NCI-H2081 treated with DMSO at 0.1 percent for 48 hours (cell line): ENCODE data around the gene RAP2A.

Experiments used
- DNase-seq: peaks from one replicate; lab custom pipeline; 2025; lab: John Stamatoyannopoulos, UW

The RAP2A gene

DNA sequence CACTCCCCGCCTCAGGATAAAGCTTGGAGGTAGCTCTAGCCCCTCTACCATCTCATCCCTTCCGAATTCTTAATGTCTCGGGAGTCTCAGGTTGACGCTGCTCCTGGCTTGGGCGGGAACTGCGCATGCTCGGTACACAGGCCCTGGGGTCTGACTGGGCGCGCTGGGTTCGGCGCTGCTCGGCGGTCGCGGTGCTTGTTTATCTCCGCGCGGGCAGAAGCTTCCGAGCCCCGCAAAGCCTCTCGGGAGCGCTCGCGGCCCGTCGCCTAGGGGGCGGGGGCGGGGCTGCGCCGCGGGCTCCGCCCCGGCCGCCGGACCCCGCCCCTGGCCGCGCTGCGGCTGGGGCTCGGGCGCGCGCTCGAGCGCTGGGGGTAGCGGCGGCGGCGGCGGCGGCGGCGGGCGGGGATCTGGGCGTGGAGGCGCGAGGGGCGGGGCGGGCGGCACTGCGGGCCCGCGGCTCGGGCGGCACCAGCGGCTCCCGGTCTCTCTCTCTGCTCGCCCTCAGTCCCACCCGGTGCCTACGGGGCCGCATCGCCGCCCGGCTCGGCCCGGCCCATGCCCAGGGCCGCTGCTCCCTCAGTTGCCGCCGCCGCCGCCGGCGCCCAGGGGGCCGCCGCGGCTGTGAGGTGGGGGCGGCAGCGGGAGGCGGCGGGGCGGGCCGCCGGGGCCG is at the start of gene RAP2A:
TSS of gene RAP2A (plus strand) at position 443 of the 670 bp plus-strand sequence. CDS start 302 bp downstream, outside the sequence.
- DNase-seq, result peak; percentile 35

DNA sequence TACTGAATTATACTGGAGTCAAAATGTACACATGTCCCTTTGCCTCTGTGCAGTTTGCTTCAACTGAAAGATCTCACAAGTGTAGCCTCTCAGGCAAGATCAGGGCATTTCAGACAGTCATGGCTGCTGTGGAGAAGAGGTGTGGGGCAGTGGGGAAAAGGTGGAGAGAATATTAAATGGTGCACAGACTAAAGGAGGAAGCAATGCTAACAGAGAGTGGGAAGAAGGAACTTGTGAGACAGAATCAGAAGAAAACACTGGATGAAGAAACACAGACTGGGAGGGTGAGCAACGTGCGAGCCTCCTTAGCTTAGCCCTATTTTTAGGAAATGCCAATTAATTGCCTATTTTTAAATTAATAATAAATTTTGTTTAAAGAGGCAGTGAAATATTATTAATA is 49.6 kb upstream of the RAP2A start:
- DNase-seq, result no peak

DNA sequence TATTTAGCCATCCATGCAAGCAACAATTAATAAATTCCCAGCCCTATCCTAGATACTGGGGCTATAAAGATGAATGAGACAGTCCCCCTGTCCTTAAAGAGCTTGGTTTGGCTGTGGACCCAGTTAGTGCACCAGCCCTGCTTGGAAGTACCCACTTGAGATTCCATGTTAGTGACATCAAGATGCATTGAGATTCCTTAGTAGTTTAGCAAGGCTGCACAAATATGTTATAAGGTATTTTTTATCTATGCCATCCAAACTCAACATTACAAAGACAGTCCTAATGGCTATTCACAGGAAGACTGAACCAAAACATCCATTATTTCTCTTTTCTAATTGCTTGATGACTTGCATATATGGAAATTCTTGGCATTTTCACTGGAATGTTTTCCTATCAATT is 48.8 kb upstream of the RAP2A start:
- DNase-seq, result no peak

DNA sequence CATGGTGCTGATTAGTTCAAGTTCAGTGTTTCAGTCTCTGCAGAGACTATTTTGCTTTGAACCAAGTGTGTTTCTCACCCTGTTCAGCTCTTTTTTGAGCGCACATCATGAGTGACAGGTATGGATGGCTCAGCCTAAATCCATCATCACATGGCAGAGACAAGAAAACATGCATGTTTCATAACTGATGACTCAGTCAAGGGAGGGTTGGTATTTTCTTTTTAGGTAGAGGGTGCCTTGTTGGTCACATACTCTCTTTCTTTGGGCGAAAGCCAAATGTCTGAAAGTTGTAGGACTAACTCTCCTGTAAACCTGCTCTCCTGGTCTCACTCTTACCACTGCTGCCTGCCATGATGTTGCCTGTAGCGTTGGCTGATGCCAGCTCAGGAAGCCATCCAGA is 48.1 kb upstream of the RAP2A start:
- DNase-seq, result no peak

DNA sequence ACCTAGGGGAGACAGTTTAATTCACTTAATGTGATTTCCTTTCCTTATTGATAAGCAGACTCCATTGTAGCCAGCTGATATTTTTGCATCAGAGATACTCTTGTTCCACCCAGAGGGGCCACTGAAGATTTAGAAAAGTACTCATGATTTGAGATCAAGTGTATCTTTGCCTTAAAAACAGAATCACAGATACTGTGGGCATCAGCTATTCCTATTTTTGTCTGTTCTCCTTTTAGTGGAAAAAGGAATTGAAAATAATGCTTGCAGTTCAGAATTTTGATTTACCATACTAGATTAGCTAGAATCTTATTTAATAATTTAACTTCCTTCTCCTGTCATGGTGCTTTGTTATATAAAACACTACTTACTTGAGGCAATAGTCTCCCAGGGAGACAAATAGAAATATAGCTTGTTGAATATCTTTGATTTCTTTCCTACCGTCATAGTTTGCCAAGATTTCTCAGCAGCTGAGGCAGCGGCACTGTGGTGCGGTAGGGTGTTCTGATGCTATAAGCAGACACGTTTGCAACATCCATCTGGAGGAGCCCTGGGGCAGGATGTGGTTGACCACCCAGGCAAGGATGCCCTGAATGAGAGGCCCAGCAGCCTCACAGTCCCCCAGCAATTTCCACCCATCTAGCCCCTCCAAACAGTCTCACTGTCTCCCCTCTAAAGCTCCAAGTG is 47.0 kb upstream of the RAP2A start:
- DNase-seq, result no peak

DNA sequence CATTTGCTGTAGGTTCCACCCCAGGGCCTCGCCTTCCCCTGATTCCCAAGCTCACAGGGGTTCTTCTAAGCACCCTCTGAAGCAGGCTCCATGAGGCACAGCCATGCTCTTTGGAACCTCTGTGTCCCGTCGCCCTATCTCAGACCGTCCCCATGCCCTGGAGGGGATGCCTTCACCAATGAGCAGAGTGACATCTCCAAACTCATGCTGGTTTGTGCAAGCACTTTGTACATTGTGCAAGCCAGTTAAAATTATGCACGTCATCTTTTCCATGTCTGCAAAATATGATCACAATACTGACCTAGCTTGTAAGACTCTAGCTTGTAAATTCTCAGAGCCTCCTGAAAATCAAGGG is 46.5 kb upstream of the RAP2A start:
- DNase-seq, result no peak

DNA sequence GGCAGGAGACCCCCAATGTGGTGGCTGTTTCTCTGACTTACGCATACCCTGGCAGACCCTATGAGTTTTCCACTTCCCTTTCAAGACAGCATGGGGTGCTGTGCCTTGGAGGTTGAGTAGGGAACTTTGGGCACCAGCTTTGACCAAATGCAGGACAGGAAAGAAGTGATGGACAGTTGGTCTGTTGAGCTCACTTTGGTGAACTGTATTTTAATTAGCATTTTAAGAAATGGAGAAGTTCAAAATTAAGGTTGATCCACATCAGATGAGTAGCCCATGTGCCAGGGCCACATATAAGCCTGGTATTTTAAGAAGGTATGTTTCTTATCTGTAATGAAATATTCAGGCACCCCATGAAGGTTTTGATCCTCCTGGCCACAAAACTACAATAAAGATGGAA is 46.1 kb upstream of the RAP2A start:
- DNase-seq, result no peak

DNA sequence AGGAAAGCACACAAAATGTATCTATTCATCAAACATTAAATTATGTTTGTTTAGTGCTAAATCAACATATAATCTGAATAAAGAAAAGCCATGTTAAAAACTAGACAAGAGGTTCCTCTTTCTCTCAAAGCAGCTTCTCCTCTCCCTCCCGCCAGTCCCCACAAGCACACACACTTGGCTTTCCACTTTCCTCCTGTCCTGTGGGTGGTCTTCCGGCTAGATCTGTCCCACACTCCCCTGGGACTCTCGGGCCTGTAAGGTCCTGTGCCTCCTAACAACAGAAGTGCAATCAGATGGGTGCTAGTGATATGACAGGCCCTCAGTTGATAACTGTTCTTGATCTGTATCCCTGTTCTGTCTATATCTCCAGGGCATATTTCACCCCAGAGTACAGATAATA is 45.6 kb upstream of the RAP2A start:
- no peak for DNase-seq

DNA sequence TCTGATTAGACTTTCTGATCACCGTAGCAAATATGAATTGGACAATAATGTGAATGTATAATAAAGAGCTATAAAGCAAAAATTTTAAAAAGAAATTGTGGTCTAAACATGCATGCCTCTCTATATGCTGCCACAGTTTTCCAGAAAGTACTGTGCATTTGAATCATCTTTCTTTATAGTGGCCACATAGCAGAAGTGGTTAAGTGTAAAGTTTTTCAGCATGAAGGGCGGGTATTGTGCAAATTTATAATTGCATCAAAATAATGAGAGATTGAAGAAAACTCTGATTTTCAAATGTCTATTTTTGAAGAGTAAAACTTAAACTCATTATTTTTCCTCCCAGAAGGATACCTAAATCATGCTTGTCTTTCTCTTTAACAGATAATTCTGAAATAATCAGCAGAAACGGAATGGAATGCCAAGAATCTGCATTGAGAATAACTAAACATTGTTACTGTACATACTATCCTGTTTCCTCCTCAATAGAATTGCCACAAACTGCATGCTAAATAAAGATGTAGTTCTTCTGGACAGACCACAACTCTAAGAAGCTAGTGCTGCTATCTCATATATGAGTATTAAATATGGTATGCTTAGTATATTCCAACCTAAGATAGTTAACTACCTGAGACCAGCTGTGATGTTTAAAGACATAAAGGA is 42.9 kb upstream of the RAP2A start:
- no peak for DNase-seq

DNA sequence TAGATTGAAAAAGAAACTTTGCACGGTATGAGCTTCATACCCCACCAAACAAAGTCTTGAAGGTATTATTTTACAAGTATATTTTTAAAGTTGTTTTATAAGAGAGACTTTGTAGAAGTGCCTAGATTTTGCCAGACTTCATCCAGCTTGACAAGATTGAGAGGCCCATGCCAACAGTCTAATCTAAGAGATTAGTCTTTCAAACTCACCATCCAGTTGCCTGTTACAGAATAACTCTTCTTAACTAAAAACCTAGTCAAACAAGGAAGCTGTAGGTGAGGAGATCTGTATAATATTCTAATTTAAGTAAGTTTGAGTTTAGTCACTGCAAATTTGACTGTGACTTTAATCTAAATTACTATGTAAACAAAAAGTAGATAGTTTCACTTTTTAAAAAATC is 41.9 kb upstream of the RAP2A start:
- DNase-seq, result no peak

DNA sequence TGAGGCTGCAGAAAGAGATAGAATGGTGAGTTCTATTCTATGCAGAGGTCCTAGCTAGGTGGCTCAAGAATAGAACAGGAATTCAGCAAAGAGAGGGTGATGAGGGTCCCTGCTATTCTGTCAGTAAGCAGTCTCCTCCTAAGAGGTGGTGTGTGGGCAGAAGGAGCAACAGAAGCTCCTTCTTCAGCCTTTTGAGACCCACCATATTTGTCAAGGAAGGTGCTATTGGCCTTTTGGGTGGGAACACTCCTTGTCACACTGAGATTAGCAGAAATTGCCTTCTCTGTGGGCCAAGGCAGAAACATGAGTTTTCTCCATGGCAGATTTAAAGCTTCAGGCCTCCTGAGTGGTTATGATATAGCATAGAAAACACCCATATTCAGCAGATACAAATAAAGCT is 39.4 kb upstream of the RAP2A start:
- no peak for DNase-seq

DNA sequence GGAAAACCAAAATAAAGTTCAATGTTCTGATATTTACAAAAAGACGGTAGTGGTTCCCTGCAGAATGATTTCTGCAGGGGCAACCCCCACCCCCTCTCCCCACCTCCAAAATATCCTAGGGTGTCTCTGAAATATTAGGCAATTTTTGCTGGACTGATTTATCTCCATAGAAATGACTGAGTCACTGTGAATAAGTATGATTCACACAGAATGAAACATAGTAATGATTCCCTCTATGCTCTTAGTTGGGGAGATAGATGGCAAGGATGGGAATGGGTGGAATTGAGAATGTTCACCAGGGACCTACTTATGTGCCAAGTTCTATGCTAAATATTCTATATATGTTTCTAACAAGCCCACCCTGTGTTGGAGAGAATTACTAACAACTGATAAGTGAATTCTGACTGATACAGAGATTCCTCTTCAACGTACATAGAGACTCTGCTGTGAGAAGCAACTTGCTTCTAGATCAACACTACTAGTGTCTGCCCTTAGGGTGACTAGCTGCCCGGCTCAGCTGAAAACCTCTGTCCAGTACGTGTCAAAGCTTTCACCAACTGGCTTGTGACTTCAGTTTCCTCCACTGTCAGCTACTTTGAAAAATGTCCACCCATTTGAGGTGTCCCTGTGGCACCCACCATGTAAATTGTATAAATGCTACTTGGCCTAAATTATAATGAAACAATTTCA is 38.4 kb upstream of the RAP2A start:
- DNase-seq, result no peak

DNA sequence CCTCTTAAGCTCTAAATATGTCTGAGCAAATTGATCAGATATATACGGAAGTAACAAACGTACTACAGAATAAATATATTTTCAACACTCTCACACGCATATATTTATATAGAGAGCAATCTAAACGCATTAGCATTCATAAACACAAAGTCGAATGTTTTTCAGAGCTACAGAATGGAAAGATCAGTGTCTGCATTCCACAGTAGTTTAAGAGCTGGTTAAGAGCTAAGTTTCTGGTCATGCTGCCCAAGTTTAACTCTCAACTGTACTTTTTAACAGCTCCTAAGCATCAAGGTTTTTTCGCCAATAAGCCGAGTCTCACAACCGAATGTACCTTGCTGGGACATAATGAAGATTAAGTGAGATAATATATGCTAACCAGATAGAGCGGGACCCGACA is 36.7 kb upstream of the RAP2A start:
- DNase-seq, result no peak

DNA sequence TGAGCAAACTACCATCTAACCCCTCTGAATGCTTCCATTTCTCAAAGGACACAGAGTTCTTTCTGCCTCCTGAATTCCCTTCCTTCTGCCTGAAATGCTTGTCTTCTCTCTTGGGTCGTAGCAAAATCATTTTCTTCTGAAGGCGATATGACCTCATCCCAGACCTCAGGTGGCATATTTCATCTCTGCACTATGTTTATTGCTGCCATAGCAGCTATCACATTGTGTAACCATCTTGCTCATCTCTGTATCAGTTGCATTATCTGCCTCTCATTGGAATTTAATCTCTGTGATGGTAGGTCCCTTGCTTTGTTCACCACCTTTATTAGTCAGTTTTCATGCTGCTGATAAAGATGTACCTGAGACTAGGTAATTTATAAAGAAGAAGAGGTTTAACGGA is 32.5 kb upstream of the RAP2A start:
- DNase-seq, result no peak

DNA sequence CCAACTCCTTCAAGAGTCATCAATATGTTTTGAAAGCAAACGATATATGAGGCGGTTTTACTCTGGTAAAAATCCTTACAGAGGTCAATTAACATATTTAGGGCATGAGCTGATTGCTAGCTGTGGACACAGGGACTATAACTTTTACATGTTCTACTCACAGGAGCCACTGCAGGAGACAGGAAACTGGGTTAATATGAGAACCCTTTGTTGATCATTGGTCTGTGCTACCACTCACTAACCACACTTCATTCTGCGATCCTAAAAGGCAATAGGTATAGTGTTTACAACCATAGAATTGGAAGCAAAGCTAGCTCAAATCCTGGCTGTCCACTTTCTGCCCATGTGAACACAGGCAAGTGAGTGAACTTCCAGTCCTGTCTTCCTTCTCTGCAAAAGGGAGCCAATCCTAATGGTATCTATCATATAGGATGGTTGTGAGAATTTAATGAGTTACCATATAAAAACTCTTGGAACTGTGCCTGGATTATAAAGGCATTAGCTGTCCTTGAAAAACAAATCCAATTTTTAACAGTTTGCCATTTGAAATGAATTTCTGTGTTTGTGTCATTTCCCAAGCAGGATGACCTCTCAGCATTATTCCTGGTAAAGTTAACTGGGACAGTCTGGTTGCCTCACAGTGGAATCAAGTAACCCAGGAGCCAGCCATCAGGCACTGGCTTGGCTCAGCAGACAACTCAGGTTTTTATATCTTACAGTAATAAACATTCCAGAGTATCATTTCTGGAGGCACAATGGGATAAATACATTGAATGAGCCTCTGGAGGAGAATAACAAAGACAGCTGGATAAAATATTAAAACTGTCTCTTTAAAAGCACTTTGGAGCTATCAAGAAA is 29.8 kb upstream of the RAP2A start:
- no peak for DNase-seq

DNA sequence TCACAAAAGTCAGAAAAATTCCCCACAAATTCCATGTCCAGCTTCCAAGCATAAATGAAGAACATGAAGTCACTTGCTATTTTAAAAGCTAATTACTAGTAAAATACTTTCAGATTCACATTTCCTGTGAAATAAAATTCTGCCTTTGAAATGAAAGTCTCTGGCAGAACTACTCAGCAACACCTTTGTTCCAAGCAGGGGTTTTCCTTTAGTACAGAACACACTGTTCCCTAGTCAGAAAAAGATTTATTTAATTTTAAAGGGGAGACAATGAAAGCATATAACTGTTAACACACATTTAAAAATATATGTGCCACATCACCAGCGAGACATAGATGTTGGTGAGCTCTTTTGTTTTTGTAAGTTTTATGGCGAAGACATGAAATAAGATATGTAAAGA is 26.4 kb upstream of the RAP2A start:
- no peak for DNase-seq

DNA sequence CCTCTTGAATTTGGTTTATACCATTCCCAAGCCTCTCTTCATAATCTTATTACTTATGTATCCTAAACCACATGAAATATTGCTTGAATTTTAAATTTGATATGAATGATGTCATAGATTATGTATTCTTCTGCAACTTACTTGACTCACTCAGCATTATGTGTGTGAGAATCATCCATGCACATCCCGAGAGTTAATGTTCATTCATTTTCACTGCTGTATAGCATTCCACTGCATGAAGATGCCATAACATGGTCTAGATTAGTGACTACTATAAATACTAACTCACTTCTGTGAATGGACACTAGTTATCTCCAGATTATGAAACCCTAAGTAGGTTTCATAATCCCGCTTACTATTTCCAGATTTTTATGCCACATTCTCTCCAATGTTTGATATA is 25.0 kb upstream of the RAP2A start:
- no peak for DNase-seq

DNA sequence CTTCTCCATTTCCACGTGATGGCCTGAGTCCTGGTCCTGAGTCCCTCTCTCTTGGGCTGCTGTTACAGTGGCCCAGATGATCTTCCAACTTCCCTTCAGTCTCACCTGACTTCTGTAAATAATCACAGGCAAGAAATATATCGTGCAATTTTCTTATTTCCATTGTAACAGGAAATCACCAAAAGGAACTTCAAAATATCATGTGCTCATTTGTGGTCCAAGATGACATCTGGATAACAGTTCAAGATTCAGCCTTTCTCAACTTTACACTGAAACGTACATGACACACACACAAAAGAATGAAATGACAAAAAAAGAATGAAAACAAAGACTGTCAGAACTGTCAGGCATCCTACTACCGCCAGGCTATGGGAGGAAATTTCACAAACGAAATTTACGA is 22.0 kb upstream of the RAP2A start:
- no peak for DNase-seq

DNA sequence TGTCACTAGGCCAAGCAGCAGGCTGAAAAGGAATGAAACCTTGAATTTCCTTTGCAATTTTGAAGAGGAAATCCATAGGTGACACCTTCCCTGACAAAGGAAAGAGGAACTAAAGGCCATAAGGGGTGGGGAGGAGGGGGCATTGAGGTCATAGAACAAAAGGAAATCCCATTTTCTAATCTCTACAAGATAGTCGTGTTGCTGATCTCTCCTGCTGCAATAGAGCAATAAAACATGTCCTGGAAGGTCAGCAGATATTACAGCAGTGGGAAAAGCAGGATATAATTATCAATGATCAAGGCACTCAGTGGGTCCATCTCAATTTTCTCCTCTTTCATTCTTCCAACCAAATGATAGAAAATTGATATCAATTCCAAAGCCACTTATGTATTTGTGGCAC is 20.3 kb upstream of the RAP2A start:
- DNase-seq, result no peak

DNA sequence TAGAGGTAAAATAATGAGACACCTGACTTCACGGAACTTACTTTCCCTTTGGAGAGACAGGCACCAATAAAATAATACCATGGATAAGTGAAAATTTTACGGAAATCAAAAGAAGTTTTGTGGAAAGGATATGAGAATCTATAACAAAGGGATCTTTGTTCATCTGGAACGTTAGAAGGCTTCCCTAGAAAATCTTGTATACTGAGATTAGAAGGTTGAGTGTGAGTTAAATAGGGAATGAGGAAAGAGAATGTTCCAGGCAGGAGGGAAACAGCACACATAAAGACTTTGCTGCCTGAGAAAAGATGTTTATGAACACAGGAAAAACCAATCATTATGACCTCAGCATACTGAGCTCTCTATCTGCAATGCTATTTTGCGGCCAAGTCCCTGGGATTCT is 19.6 kb upstream of the RAP2A start:
- no peak for DNase-seq

DNA sequence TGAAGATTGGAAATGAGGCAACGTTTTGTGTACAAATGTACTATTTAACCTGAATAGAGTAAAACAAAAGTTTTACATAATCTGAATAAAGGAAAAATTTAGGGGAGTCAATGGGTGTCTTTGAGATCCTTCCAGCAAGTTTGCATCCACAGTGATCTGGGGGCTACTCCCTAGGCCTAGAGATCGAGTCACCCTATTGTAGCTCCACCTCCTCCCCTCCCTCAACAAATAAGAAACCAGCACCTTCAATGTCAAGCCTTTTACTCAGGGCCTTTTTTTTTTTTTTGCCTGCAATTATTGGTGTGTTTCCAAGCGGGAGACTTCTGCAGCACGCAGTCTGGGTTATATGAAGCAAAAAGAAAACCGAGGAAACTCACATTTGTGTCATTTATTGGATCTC is 16.3 kb upstream of the RAP2A start:
- DNase-seq, result no peak
